H9 (cell line): ENCODE measurements around the gene LRRFIP2. TPM values are rescaled to one million over a fixed set of nuclear protein-coding genes. Genes with fewer than 3 reads are reported as not detected.

Source experiments
- DNase-seq: peaks from one replicate; pipeline ENCODE4 v3.0.0-alpha.2; 2017
- H2AFZ ChIP-seq: one replicate; pipeline ENCODE4 v1.6.1; 2013; ENCODE audit warnings: mild to moderate bottlenecking, low read length, control low read depth, moderate library complexity
- H2AK5ac ChIP-seq: 2 replicates; pipeline ENCODE4 v1.6.1; 2013; ENCODE audit warnings: low read length, control low read depth, mixed read lengths; ENCODE audit not compliant: insufficient read length
- H2BK120ac ChIP-seq: one replicate; pipeline ENCODE4 v1.6.1; 2013; ENCODE audit warnings: low read depth, mild to moderate bottlenecking, low read length, control low read depth, inconsistent platforms; ENCODE audit not compliant: poor library complexity, severe bottlenecking
- H2BK12ac ChIP-seq: 2 replicates; pipeline ENCODE4 v1.6.1; 2013; ENCODE audit warnings: low read length, control low read depth, mixed read lengths, low read depth; ENCODE audit not compliant: insufficient read length
- H2BK15ac ChIP-seq: 2 replicates; pipeline ENCODE4 v1.6.1; 2013; ENCODE audit warnings: low read depth, low read length, control low read depth
- H2BK20ac ChIP-seq: one replicate; pipeline ENCODE4 v1.6.1; 2013; ENCODE audit warnings: low read depth, mild to moderate bottlenecking, low read length, control low read depth, inconsistent platforms; ENCODE audit not compliant: poor library complexity, severe bottlenecking
- H2BK5ac ChIP-seq: 2 replicates; pipeline ENCODE4 v1.6.1; 2013; ENCODE audit warnings: low read length, control low read depth, mixed read lengths; ENCODE audit not compliant: insufficient read length
- H3K14ac ChIP-seq: 2 replicates; pipeline ENCODE4 v1.6.1; 2013; ENCODE audit warnings: low read length, control low read depth; ENCODE audit not compliant: insufficient read depth
- H3K18ac ChIP-seq: 2 replicates; pipeline ENCODE4 v1.6.1; 2013; ENCODE audit warnings: low read depth, mild to moderate bottlenecking, mixed read lengths, low read length, control low read depth; ENCODE audit not compliant: insufficient read length
- H3K23ac ChIP-seq: 2 replicates; pipeline ENCODE4 v1.6.1; 2013; ENCODE audit warnings: low read length, control low read depth, mixed read lengths, low read depth; ENCODE audit not compliant: insufficient read length
- H3K23me2 ChIP-seq: 2 replicates; pipeline ENCODE4 v1.6.1; 2013; ENCODE audit warnings: low read depth, mild to moderate bottlenecking, mixed read lengths, low read length, control low read depth; ENCODE audit not compliant: insufficient read length, poor library complexity, severe bottlenecking
- H3K27ac ChIP-seq: 2 replicates; pipeline ENCODE4 v1.5.1; 2013; ENCODE audit warnings: low read length, control low read depth, mixed read lengths, low read depth; ENCODE audit not compliant: insufficient read length
- H3K27me3 ChIP-seq: 2 replicates; pipeline ENCODE4 v1.6.1; 2013; ENCODE audit warnings: low read length, control low read depth, inconsistent platforms; ENCODE audit not compliant: insufficient read depth
- H3K4ac ChIP-seq: 2 replicates; pipeline ENCODE4 v1.6.1; 2013; ENCODE audit warnings: low read depth, mild to moderate bottlenecking, control low read depth, inconsistent platforms, low read length, moderate library complexity
- H3K4me1 ChIP-seq: 2 replicates; pipeline ENCODE4 v1.6.1; 2013; ENCODE audit warnings: low read length, control low read depth, inconsistent platforms; ENCODE audit not compliant: insufficient read depth
- H3K4me2 ChIP-seq: 2 replicates; pipeline ENCODE4 v1.6.1; 2013; ENCODE audit warnings: low read length, control low read depth, mixed read lengths; ENCODE audit not compliant: insufficient read length, insufficient read depth
- H3K56ac ChIP-seq: 2 replicates; pipeline ENCODE4 v1.6.1; 2013; ENCODE audit warnings: low read depth, mild to moderate bottlenecking, mixed read lengths, low read length, control low read depth; ENCODE audit not compliant: insufficient read length
- H3K79me1 ChIP-seq: 2 replicates; pipeline ENCODE4 v1.6.1; 2013; ENCODE audit warnings: low read depth, mild to moderate bottlenecking, moderate library complexity, low read length, control low read depth, inconsistent platforms; ENCODE audit not compliant: insufficient read depth, poor library complexity, severe bottlenecking
- H3K79me2 ChIP-seq: 2 replicates; pipeline ENCODE4 v1.6.1; 2013; ENCODE audit warnings: low read length, control low read depth, inconsistent platforms; ENCODE audit not compliant: insufficient read depth
- H3K9ac ChIP-seq: 2 replicates; pipeline ENCODE4 v1.6.1; 2013; ENCODE audit warnings: low read length, control low read depth, mixed read lengths; ENCODE audit not compliant: insufficient read length; ENCODE audit errors: extremely low read depth
- H3K9me3 ChIP-seq: one replicate; pipeline ENCODE4 v1.6.1; 2013; ENCODE audit warnings: low read depth, low read length, inconsistent platforms; ENCODE audit not compliant: control insufficient read depth
- H3T11ph ChIP-seq: one replicate; pipeline ENCODE4 v1.6.1; 2013; ENCODE audit warnings: mild to moderate bottlenecking, low read length, control low read depth, inconsistent platforms
- H4K20me1 ChIP-seq: one replicate; pipeline ENCODE4 v1.6.1; 2013; ENCODE audit not compliant: control insufficient read depth, insufficient read length, insufficient read depth
- H4K5ac ChIP-seq: 2 replicates; pipeline ENCODE4 v1.6.1; 2013; ENCODE audit warnings: low read depth, mild to moderate bottlenecking, mixed read lengths, low read length, control low read depth; ENCODE audit not compliant: insufficient read length
- H4K8ac ChIP-seq: replicated peaks from 2 replicates; pipeline ENCODE4 v1.6.1; 2013; ENCODE audit warnings: low read length, control low read depth, mixed read lengths, low read depth; ENCODE audit not compliant: insufficient read length
- H4K91ac ChIP-seq: 2 replicates; pipeline ENCODE4 v1.6.1; 2013; ENCODE audit warnings: low read depth, mild to moderate bottlenecking, moderate library complexity, mixed read lengths, low read length, control low read depth; ENCODE audit not compliant: insufficient read length
- H3K27ac Mint-ChIP-seq, 3 experiments: 2 replicates in 2 of 3; 3 replicates in 1 of 3; pipeline ENCODE4 v1.8.0; 2020 to 2021; ENCODE audit warnings: mixed read lengths in 3 of 3, mild to moderate bottlenecking in 1 of 3, moderate library complexity in 1 of 3
- H3K27me3 Mint-ChIP-seq: 2 replicates; pipeline ENCODE4 v1.8.0; 2021; ENCODE audit warnings: low read depth, mild to moderate bottlenecking, moderate library complexity, mixed read lengths
- H3K36me3 Mint-ChIP-seq, 3 experiments: 2 replicates in 2 of 3; 3 replicates in 1 of 3; pipeline ENCODE4 v1.8.0; 2020 to 2021; ENCODE audit warnings: low read depth in 3 of 3, mixed read lengths in 3 of 3; ENCODE audit not compliant: insufficient read depth in 1 of 3
- H3K4me1 Mint-ChIP-seq, 2 experiments: 2 replicates each; pipeline ENCODE4 v1.8.0; 2020; ENCODE audit warnings: mixed read lengths in 2 of 2
- H3K4me3 Mint-ChIP-seq, 2 experiments: 2 replicates in 1 of 2; 3 replicates in 1 of 2; pipeline ENCODE4 v1.8.0; 2020 to 2021; ENCODE audit warnings: mild to moderate bottlenecking in 2 of 2, mixed read lengths in 2 of 2, moderate library complexity in 1 of 2
- H3K9me3 Mint-ChIP-seq, 2 experiments: 2 replicates in 1 of 2; 3 replicates in 1 of 2; pipeline ENCODE4 v1.8.0; 2020; ENCODE audit warnings: mild to moderate bottlenecking in 2 of 2, mixed read lengths in 2 of 2, moderate library complexity in 1 of 2
- CTCF ChIP-seq: fragments of 200-600 bp; sonication (generic); conservative IDR thresholded peaks from 3 replicates; pipeline ENCODE4 v1.8.0; 2021; ENCODE audit warnings: antibody characterized with exemption, mild to moderate bottlenecking
- WGBS: extraction: QIAGEN DNeasy Blood & Tissue Kit; methylation state at CpG from one replicate; pipeline ENCODE4 v1.1.7; 2013; ENCODE audit warnings: missing lambda C conversion rate, low lambda C conversion rate, mixed read lengths; ENCODE audit not compliant: insufficient read length; ENCODE audit errors: extremely low coverage; 5-methylcytosine and 5-hydroxymethylcytosine counted together
- total RNA-seq: library from RNA; stranded (reverse); gene quantifications from 2 replicates; pipeline ENCODE4 v1.2.1, GENCODE V29; 2021

Gene LRRFIP2
- total RNA-seq, 1 experiment from 2014 or later, result 30.7 TPM

- H3K27ac Mint-ChIP-seq, result peak overlapping the region in 1 of 3 experiments; percentile 70; a peak in 1 of 7 replicates
- H3K9me3 Mint-ChIP-seq, result no peaks in the 10 kb centered on the region
Measured at GRCh38 chr3:37014620-37015019, 159.8 kb downstream of the LRRFIP2 start.

More at GRCh38 chr3:37014620-37015019, 159.8 kb downstream of the LRRFIP2 start:
- Histone ChIP-seq H3K23ac (no peak overlapping the region), H3K18ac (no peak overlapping the region), H3K27me3 (no peaks in the 10 kb centered on the region; the same call in 1 of the 2 replicates), H2AK5ac (no peak overlapping the region), H3K14ac (no peak overlapping the region), H3K9me3 (no peaks in the 10 kb centered on the region), H2BK15ac (no peak overlapping the region), H4K8ac (no peak overlapping the region), H3K79me1 (no peaks in the 10 kb centered on the region), H2BK5ac (no peak overlapping the region), H3K4me2 (no peak overlapping the region), H3K79me2 (no peaks in the 10 kb centered on the region), H3T11ph (no peak overlapping the region), H4K5ac (no peak overlapping the region), H3K4me1 (no peaks in the 10 kb centered on the region), H3K9ac (no peak overlapping the region), H3K23me2 (no peaks in the 10 kb centered on the region), H4K91ac (no peak overlapping the region), H4K20me1 (no peaks in the 10 kb centered on the region), H2BK20ac (no peak overlapping the region), H3K27ac (no peak overlapping the region), H3K4ac (no peak overlapping the region), H2AFZ (no peak overlapping the region), H3K56ac (no peak overlapping the region), H2BK12ac (no peak overlapping the region), H2BK120ac (no peak overlapping the region)
- no peak for DNase-seq
- H3K4me3 Mint-ChIP-seq, result no peak overlapping the region
- no peak for TF ChIP-seq CTCF
- no CpG with 5 or more reads among the region's 2 CpGs for WGBS
- peaks cover 34 to 72% (median 68%) of the 10 kb centered on the region in 3 experiments for H3K36me3 Mint-ChIP-seq
- no peaks in the 10 kb centered on the region for H3K4me1 Mint-ChIP-seq
- no peaks in the 10 kb centered on the region for H3K27me3 Mint-ChIP-seq

Other genes with a start within 250 kb of the LRRFIP2 start
- 4.7 and 5.9 TPM in 2 replicates for gene TRANK1, start 229.5 kb downstream of the LRRFIP2 start, total RNA-seq
- 8.4 and 11.4 TPM in 2 replicates for gene EPM2AIP1, start 181.5 kb downstream of the LRRFIP2 start, total RNA-seq
- gene MLH1, start 181.1 kb downstream of the LRRFIP2 start, total RNA-seq, result 45.1 and 45.8 TPM in 2 replicates
- gene GOLGA4, start 68.7 kb upstream of the LRRFIP2 start, total RNA-seq, result 48.2 and 49.0 TPM in 2 replicates